Right atrium auricular region (tissue), 2 donors: ENCODE measurements around the gene ABCC10. TPM values are rescaled to one million over a fixed set of nuclear protein-coding genes. Genes with fewer than 3 reads are reported as not detected.
"Not testable (repeated sequence)": the region's sequence is repeated elsewhere in the genome, so short reads cannot be mapped to it uniquely, and the experiment has no call there.

Experiments used
- DNase-seq: peaks from one replicate; pipeline ENCODE4 v3.0.0-alpha.2; 2019; ENCODE audit warnings: low spot score
- H3K27ac ChIP-seq, 2 donors: fragments of 200-600 bp; sonication (generic); 1 replicate in 1 of 2; 2 replicates in 1 of 2; pipeline ENCODE4 v1.5.1; 2016 to 2019
- H3K27me3 ChIP-seq, 2 donors: fragments of 200-600 bp; sonication (generic); one replicate each; pipeline versions ENCODE4 v1.5.1 to v1.6.0; 2017 to 2019
- H3K36me3 ChIP-seq: fragments of 200-600 bp; sonication (generic); one replicate; pipeline ENCODE4 v1.5.1; 2016
- H3K4me1 ChIP-seq, 2 donors: fragments of 200-600 bp; sonication (generic); one replicate each; pipeline versions ENCODE4 v1.5.1 to v1.6.0; 2017 to 2019
- H3K4me3 ChIP-seq, 2 donors: fragments of 200-600 bp; sonication (generic); 1 replicate in 1 of 2; 2 replicates in 1 of 2; pipeline ENCODE4 v1.5.1; 2017 to 2019; ENCODE audit warnings: mild to moderate bottlenecking in 1 of 2, moderate library complexity in 1 of 2
- H3K9me3 ChIP-seq, 2 donors: fragments of 200-600 bp; sonication (generic); one replicate each; pipeline ENCODE4 v1.5.1; 2019
- total RNA-seq, 2 donors: library from RNA; depleted of rRNA; stranded (reverse); fragments of >200 nt; gene quantifications; one replicate each; pipeline ENCODE4 v1.1.0, GENCODE V29; 2016
- TF ChIP-seq, protein P1 (sequence below), 2 donors: fragments of 200-600 bp; sonication (generic); IDR thresholded peaks; one replicate each; pipeline ENCODE4 v1.5.1; 2019; ENCODE audit warnings: antibody characterized with exemption in 2 of 2

Gene ABCC10
- total RNA-seq, 2 donors from 2014 or later: 7.1 to 7.8 TPM

DNA sequence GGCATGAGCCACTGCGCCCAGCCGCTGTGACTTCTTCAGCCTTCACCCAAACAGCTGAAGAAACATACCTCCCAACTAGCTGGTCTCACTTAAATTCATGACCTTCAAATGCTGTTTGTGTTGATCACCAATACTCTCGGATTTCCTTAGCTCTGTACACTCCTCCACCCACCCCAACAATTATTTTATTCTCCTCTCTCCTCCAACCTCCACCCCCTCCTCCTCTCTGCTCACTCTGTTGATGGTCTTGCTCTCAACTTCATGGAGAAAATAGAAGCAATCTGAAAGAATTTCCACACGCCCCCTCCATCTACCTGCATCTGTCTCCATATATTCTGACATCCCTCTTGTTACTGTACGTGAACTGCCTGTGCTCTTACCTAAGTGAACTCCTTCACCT, 34.6 kb downstream of the ABCC10 start:
- TF ChIP-seq, protein P1, sequence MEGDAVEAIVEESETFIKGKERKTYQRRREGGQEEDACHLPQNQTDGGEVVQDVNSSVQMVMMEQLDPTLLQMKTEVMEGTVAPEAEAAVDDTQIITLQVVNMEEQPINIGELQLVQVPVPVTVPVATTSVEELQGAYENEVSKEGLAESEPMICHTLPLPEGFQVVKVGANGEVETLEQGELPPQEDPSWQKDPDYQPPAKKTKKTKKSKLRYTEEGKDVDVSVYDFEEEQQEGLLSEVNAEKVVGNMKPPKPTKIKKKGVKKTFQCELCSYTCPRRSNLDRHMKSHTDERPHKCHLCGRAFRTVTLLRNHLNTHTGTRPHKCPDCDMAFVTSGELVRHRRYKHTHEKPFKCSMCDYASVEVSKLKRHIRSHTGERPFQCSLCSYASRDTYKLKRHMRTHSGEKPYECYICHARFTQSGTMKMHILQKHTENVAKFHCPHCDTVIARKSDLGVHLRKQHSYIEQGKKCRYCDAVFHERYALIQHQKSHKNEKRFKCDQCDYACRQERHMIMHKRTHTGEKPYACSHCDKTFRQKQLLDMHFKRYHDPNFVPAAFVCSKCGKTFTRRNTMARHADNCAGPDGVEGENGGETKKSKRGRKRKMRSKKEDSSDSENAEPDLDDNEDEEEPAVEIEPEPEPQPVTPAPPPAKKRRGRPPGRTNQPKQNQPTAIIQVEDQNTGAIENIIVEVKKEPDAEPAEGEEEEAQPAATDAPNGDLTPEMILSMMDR (IDR thresholded peaks at IDR 0.05): no peak
- H3K27me3 ChIP-seq: no peaks in the 10 kb centered on the region

DNA sequence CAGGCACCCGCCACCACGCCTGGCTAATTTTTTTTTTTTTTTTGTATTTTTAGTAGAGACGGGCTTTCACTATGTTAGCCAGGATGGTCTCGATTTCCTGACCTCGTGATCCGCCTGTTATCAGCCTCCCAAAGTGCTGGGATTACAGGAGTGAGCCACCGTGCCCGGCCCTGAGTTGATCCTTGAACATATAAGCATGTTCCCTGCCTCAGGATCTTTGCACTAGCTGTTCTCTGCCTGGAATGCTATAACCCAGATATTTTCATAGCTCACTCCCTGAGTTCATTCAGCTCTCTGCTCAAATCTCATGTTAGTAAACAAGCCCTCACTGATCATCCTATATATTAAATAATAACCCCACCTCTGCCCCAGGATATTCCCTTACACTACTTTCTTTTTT, 37.0 kb downstream of the ABCC10 start:
- TF ChIP-seq, protein P1 (IDR thresholded peaks at IDR 0.05): no peak
- no peak for DNase-seq
- Histone ChIP-seq H3K9me3 (no peaks in the 10 kb centered on the region), H3K27ac (no peak overlapping the region), H3K36me3 (no peaks in the 10 kb centered on the region), H3K4me3 (no peak overlapping the region), H3K4me1 (peaks cover 0 to 5% of the 10 kb centered on the region in 2 donors), H3K27me3 (no peaks in the 10 kb centered on the region)

More for the DNA sequence above, 34.6 kb downstream of the ABCC10 start:
- H3K9me3 ChIP-seq: no peaks in the 10 kb centered on the region
- no peak for DNase-seq
- H3K4me3 ChIP-seq: no peak overlapping the region
- H3K4me1 ChIP-seq: no peaks in the 10 kb centered on the region
- H3K27ac ChIP-seq: no peak overlapping the region
- H3K36me3 ChIP-seq: no peaks in the 10 kb centered on the region

DNA sequence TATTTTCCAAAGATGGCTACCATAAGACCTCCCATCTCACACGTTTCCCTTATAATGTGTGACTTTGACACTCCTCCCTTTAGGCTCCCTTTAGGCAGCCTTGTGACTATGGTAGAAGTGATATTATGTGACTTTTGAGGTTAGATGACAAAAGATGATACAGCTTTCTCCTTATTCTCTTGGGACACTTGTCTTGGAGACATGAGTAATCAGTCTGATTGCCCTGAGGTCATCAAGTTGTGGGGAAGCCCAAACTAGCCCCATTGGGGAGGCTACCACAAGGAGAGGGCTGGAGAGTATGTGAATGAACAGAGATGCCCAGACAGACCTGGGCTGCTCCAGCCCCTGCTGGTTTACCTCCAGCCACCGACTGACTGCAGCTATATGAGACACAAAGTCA, 38.6 kb downstream of the ABCC10 start:
- no peaks in the 10 kb centered on the region for H3K9me3 ChIP-seq
- H3K27ac ChIP-seq: no peak overlapping the region
- H3K27me3 ChIP-seq: no peaks in the 10 kb centered on the region
- H3K4me3 ChIP-seq: no peak overlapping the region
- peaks cover 0 to 7% of the 10 kb centered on the region in 2 donors for H3K4me1 ChIP-seq
- DNase-seq: no peak
- H3K36me3 ChIP-seq: no peaks in the 10 kb centered on the region
- TF ChIP-seq, protein P1 (IDR thresholded peaks at IDR 0.05): no peak

DNA sequence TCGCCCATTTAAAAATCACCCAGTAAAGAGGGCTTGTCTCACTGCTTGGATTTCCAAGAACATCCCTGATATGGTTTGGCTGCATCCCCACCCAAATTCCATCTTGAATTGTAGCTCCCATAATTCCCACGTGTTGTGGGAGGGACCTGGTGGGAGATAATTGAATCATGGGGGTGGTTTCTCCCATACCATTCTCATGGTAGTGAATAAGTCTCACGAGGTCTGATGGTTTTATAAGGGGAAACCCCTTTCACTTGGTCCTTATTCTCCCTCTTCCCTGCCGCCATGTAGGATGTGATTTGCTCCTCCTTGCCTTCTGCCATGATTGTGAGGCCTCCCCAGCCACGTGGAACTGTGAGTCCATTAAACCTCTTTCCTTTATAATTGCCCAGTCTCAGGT, 39.9 kb downstream of the ABCC10 start:
- H3K4me1 ChIP-seq, H3K27ac ChIP-seq, H3K9me3 ChIP-seq, DNase-seq, H3K27me3 ChIP-seq, H3K4me3 ChIP-seq, H3K36me3 ChIP-seq: not testable (repeated sequence)

DNA sequence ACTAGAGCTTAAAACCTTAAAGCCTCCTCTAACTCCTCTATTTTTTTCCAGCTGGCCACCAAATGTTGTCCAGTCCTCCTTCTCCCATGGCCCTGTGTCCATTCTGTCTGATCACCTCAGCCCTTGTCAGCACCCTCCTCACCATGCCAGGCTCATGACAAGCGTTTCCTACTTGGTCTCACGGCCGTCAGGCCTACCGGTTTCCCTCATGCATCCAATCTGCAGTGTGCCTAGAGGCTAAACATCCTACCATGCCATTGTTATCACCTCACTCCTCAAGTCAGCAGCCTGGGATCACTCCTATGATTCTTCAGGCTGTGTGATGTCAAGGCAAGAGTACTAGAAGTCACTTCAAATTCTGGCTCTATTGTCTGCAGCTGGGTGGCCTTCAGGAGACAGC, 40.4 kb downstream of the ABCC10 start:
- TF ChIP-seq, protein P1 (IDR thresholded peaks at IDR 0.05): no peak
- H3K36me3 ChIP-seq: no peaks in the 10 kb centered on the region
- H3K27ac ChIP-seq: no peak overlapping the region
- no peak for DNase-seq
- H3K9me3 ChIP-seq: no peaks in the 10 kb centered on the region
- no peak overlapping the region for H3K4me3 ChIP-seq
- H3K4me1 ChIP-seq: peaks cover 0 to 7% of the 10 kb centered on the region in 2 donors
- H3K27me3 ChIP-seq: no peaks in the 10 kb centered on the region

DNA sequence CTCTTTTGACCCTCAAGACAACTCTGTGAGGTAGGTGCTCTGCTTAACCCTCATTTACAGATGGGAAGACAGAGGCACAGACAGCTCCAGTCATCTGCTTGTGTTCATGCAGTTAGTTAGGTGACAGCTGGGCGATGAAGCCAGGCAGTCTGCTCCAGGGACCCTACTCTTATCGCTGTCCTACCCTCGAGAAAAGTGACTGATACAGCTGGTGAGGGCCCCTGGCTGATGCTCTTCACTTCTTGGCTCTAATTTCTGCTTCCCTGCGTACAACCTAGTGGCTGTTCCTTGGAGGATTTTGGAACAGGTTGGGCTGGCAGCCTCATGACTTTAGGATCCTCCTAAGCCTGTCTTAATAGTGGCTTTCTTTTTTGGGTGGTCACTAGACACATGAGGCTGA, 40.9 kb downstream of the ABCC10 start:
- no peaks in the 10 kb centered on the region for H3K27me3 ChIP-seq
- no peak overlapping the region for H3K4me3 ChIP-seq
- TF ChIP-seq, protein P1 (IDR thresholded peaks at IDR 0.05): no peak
- H3K9me3 ChIP-seq: no peaks in the 10 kb centered on the region
- H3K36me3 ChIP-seq: no peaks in the 10 kb centered on the region
- peaks cover 0 to 7% of the 10 kb centered on the region in 2 donors for H3K4me1 ChIP-seq
- no peak for DNase-seq
- peak overlapping the region in 1 of 2 donors; percentile 19 for H3K27ac ChIP-seq
